Activated CD4-positive, alpha-beta T cell treated with anti-CD3 and anti-CD28 coated beads, Interleukin-2, amount 10 ng/mL, durations not matched to agents 24 days and 14 days (primary cell): ENCODE results near the gene EGLN1. TPM values are rescaled to one million over a fixed set of nuclear protein-coding genes. Genes with fewer than 3 reads are reported as not detected.
A peak's percentile ranks its signal among the peaks of the same experiment; 100 is the strongest.

Experiments
- DNase-seq: peaks from one replicate; pipeline ENCODE4 v3.0.0; 2022
- H3K27ac Mint-ChIP-seq: one replicate; pipeline ENCODE4 v1.8.0; 2022; ENCODE audit warnings: mild to moderate bottlenecking, mixed read lengths
- H3K27me3 Mint-ChIP-seq: one replicate; pipeline ENCODE4 v1.8.0; 2022; ENCODE audit warnings: mixed read lengths
- H3K36me3 Mint-ChIP-seq: one replicate; pipeline ENCODE4 v1.8.0; 2022; ENCODE audit warnings: low read depth, mild to moderate bottlenecking, mixed read lengths
- H3K4me1 Mint-ChIP-seq: one replicate; pipeline ENCODE4 v1.8.0; 2021; ENCODE audit warnings: mixed read lengths
- H3K4me3 Mint-ChIP-seq: one replicate; pipeline ENCODE4 v1.8.0; 2022; ENCODE audit warnings: mild to moderate bottlenecking, moderate library complexity, mixed read lengths
- H3K9me3 Mint-ChIP-seq: one replicate; pipeline ENCODE4 v1.8.0; 2021; ENCODE audit warnings: mixed read lengths
- intact Hi-C: fragments of 100-400 bp; cut with micrococcal nuclease; formaldehyde crosslinking; loops from one replicate; pipeline ENCODE4 v1.15.1; 2023
- total RNA-seq: library from RNA; stranded (reverse); gene quantifications from 2 replicates; pipeline ENCODE4 v1.2.3, GENCODE V29; 2022

Gene EGLN1
- total RNA-seq, 1 donor from 2014 or later = 21.4 TPM

GRCh38 chr1:231383159-231383860 is 38.8 kb downstream of the EGLN1 start:
- Mint-ChIP-seq H3K27ac (no peak overlapping the region), H3K36me3 (peaks cover 6% of the 10 kb centered on the region), H3K4me3 (no peak overlapping the region), H3K9me3 (no peaks in the 10 kb centered on the region), H3K4me1 (peaks cover 22% of the 10 kb centered on the region), H3K27me3 (no peaks in the 10 kb centered on the region)
- intact Hi-C loops = no loop called here
- DNase-seq = no peak

- no peak overlapping the region for H3K4me3 Mint-ChIP-seq
- H3K9me3 Mint-ChIP-seq = no peaks in the 10 kb centered on the region
- H3K4me1 Mint-ChIP-seq = peaks cover 21% of the 10 kb centered on the region
- no peak overlapping the region for H3K27ac Mint-ChIP-seq
- H3K27me3 Mint-ChIP-seq = no peaks in the 10 kb centered on the region
- no peak for DNase-seq
- intact Hi-C loops = no loop called here
- H3K36me3 Mint-ChIP-seq = no peaks in the 10 kb centered on the region
Observed at GRCh38 chr1:231382426-231382825, 39.7 kb downstream of the EGLN1 start.

- no peak for DNase-seq
- peaks cover 25% of the 10 kb centered on the region for H3K4me1 Mint-ChIP-seq
- no peaks in the 10 kb centered on the region for H3K27me3 Mint-ChIP-seq
- no peaks in the 10 kb centered on the region for H3K9me3 Mint-ChIP-seq
- no peak overlapping the region for H3K27ac Mint-ChIP-seq
- intact Hi-C loops = no loop called here
- H3K36me3 Mint-ChIP-seq = no peaks in the 10 kb centered on the region
- H3K4me3 Mint-ChIP-seq = no peak overlapping the region
Observed at GRCh38 chr1:231381729-231382128, 40.4 kb downstream of the EGLN1 start.

GRCh38 chr1:231376875-231377549 is 45.1 kb downstream of the EGLN1 start:
- Mint-ChIP-seq H3K4me1 (peaks cover 28% of the 10 kb centered on the region), H3K27ac (peak overlapping the region; percentile 76), H3K36me3 (peaks cover 8% of the 10 kb centered on the region), H3K27me3 (no peaks in the 10 kb centered on the region), H3K4me3 (peak overlapping the region; percentile 17), H3K9me3 (no peaks in the 10 kb centered on the region)
- peak; percentile 72 for DNase-seq
- intact Hi-C loops = loop anchor here (1.0 to 2.0 kb wide), 5 partner anchors 13 to 151 kb away; partner anchors contain the start of genes EGLN1 and TSNAX

GRCh38 chr1:231376101-231376500 is 46.0 kb downstream of the EGLN1 start:
- H3K4me1 Mint-ChIP-seq = peaks cover 25% of the 10 kb centered on the region
- intact Hi-C loops = loop anchor here (2.0 kb wide), 2 partner anchors 13 to 85 kb away; no protein-coding TSS in a partner anchor
- H3K36me3 Mint-ChIP-seq = peaks cover 13% of the 10 kb centered on the region
- no peak for DNase-seq
- no peaks in the 10 kb centered on the region for H3K27me3 Mint-ChIP-seq
- no peaks in the 10 kb centered on the region for H3K9me3 Mint-ChIP-seq
- H3K4me3 Mint-ChIP-seq = no peak overlapping the region
- no peak overlapping the region for H3K27ac Mint-ChIP-seq

GRCh38 chr1:231374394-231374793 is 47.7 kb downstream of the EGLN1 start:
- H3K27ac Mint-ChIP-seq = no peak overlapping the region
- H3K4me3 Mint-ChIP-seq = no peak overlapping the region
- no peaks in the 10 kb centered on the region for H3K9me3 Mint-ChIP-seq
- peaks cover 22% of the 10 kb centered on the region for H3K4me1 Mint-ChIP-seq
- no peaks in the 10 kb centered on the region for H3K27me3 Mint-ChIP-seq
- no peak for DNase-seq
- H3K36me3 Mint-ChIP-seq = peaks cover 16% of the 10 kb centered on the region
- intact Hi-C loops = no loop called here

GRCh38 chr1:231372501-231372900 is 49.6 kb downstream of the EGLN1 start:
- Mint-ChIP-seq H3K36me3 (peaks cover 25% of the 10 kb centered on the region), H3K27ac (no peak overlapping the region), H3K4me1 (peaks cover 11% of the 10 kb centered on the region), H3K27me3 (no peaks in the 10 kb centered on the region), H3K9me3 (no peaks in the 10 kb centered on the region), H3K4me3 (no peak overlapping the region)
- intact Hi-C loops = no loop called here
- no peak for DNase-seq

- Mint-ChIP-seq H3K27ac (no peak overlapping the region), H3K36me3 (peaks cover 44% of the 10 kb centered on the region), H3K4me3 (no peak overlapping the region), H3K4me1 (peaks cover 2% of the 10 kb centered on the region), H3K9me3 (no peaks in the 10 kb centered on the region), H3K27me3 (no peaks in the 10 kb centered on the region)
- intact Hi-C loops = no loop called here
- DNase-seq = no peak
Observed at GRCh38 chr1:231369282-231369681, 52.8 kb downstream of the EGLN1 start.

- H3K4me1 Mint-ChIP-seq = peaks cover 10% of the 10 kb centered on the region
- DNase-seq = no peak
- no peak overlapping the region for H3K4me3 Mint-ChIP-seq
- no peaks in the 10 kb centered on the region for H3K27me3 Mint-ChIP-seq
- no peaks in the 10 kb centered on the region for H3K9me3 Mint-ChIP-seq
- H3K27ac Mint-ChIP-seq = peak overlapping the region; percentile 72
- peaks cover 50% of the 10 kb centered on the region for H3K36me3 Mint-ChIP-seq
- intact Hi-C loops = no loop called here
Observed at GRCh38 chr1:231364192-231364591, 57.9 kb downstream of the EGLN1 start.

GRCh38 chr1:231363624-231364023 is 58.5 kb downstream of the EGLN1 start:
- intact Hi-C loops = loop anchor here (2.0 kb wide), 1 partner anchor 13 kb away; no protein-coding TSS in a partner anchor
- Mint-ChIP-seq H3K27ac (no peak overlapping the region), H3K9me3 (no peaks in the 10 kb centered on the region), H3K4me1 (peaks cover 10% of the 10 kb centered on the region), H3K27me3 (no peaks in the 10 kb centered on the region), H3K4me3 (no peak overlapping the region), H3K36me3 (peaks cover 46% of the 10 kb centered on the region)
- no peak for DNase-seq

- H3K27me3 Mint-ChIP-seq = no peaks in the 10 kb centered on the region
- H3K4me1 Mint-ChIP-seq = peaks cover 10% of the 10 kb centered on the region
- no peak overlapping the region for H3K27ac Mint-ChIP-seq
- H3K9me3 Mint-ChIP-seq = no peaks in the 10 kb centered on the region
- intact Hi-C loops = loop anchor here (2.0 kb wide), 1 partner anchor 14 kb away; no protein-coding TSS in a partner anchor
- no peak overlapping the region for H3K4me3 Mint-ChIP-seq
- H3K36me3 Mint-ChIP-seq = peaks cover 39% of the 10 kb centered on the region
- no peak for DNase-seq
Observed at GRCh38 chr1:231362325-231362724, 59.8 kb downstream of the EGLN1 start.

- Mint-ChIP-seq H3K9me3 (no peaks in the 10 kb centered on the region), H3K4me3 (no peak overlapping the region), H3K27ac (no peak overlapping the region), H3K27me3 (no peaks in the 10 kb centered on the region), H3K4me1 (peaks cover 10% of the 10 kb centered on the region), H3K36me3 (peaks cover 25% of the 10 kb centered on the region)
- intact Hi-C loops = loop anchor here (2.0 to 5.0 kb wide), 3 partner anchors 20 to 168 kb away; partner anchors contain the start of genes EGLN1, SPRTN and TSNAX
- DNase-seq = no peak
Observed at GRCh38 chr1:231359113-231359512, 63.0 kb downstream of the EGLN1 start.

- H3K4me3 Mint-ChIP-seq = no peak overlapping the region
- H3K27me3 Mint-ChIP-seq = no peaks in the 10 kb centered on the region
- intact Hi-C loops = loop anchor here (1.0 to 5.0 kb wide), 5 partner anchors 19 to 246 kb away; partner anchors contain the start of genes EGLN1, SPRTN and TSNAX
- DNase-seq = peak; percentile 80
- no peaks in the 10 kb centered on the region for H3K9me3 Mint-ChIP-seq
- peaks cover 25% of the 10 kb centered on the region for H3K36me3 Mint-ChIP-seq
- H3K27ac Mint-ChIP-seq = no peak overlapping the region
- H3K4me1 Mint-ChIP-seq = peaks cover 12% of the 10 kb centered on the region
Observed at GRCh38 chr1:231357831-231358354, 64.2 kb downstream of the EGLN1 start.
